Measurements from ENCODE around the gene AIF1.

DNA sequence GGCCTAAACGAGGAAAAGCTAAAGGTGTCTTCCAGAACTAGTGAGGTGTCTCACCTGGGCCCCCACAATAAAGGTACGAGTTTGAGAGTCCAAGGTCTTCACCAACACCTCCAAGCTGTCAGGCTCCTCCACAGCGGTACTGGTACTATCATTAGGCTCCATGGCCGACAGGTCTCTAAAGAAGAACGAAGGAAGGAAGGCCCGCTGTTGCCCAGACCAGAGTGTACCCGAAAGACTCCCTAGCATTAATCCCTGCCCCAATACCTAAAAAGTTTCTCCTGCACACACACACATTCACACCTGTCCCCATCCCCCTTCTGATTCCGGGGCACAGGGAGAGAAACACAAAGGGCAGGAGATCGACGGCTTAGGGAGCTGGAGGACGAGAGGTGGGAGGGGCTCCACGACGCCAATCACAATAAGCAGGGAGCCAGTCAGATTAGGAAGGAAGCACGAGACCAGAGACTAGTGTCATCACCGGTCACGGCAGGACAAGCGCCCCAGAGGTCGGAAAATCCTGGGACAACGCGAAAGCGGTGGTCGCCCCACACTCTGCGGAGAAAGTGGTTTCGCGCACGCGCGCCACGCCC is 36.7 kb downstream of the AIF1 start:
- TF ChIP-seq, protein P1, sequence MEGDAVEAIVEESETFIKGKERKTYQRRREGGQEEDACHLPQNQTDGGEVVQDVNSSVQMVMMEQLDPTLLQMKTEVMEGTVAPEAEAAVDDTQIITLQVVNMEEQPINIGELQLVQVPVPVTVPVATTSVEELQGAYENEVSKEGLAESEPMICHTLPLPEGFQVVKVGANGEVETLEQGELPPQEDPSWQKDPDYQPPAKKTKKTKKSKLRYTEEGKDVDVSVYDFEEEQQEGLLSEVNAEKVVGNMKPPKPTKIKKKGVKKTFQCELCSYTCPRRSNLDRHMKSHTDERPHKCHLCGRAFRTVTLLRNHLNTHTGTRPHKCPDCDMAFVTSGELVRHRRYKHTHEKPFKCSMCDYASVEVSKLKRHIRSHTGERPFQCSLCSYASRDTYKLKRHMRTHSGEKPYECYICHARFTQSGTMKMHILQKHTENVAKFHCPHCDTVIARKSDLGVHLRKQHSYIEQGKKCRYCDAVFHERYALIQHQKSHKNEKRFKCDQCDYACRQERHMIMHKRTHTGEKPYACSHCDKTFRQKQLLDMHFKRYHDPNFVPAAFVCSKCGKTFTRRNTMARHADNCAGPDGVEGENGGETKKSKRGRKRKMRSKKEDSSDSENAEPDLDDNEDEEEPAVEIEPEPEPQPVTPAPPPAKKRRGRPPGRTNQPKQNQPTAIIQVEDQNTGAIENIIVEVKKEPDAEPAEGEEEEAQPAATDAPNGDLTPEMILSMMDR (IDR thresholded peaks at IDR 0.05) = no peak
- TF ChIP-seq POLR2A (IDR thresholded peaks at IDR 0.05) = no peak
